Kidney (tissue), 14 donors: ENCODE data around the gene ALPG. TPM values are rescaled to one million over a fixed set of nuclear protein-coding genes. Genes with fewer than 3 reads are reported as not detected.

Experiments
- DNase-seq, 5 donors: peaks; one replicate each; pipeline ENCODE4 v3.0.0-alpha.2; 2013 to 2020
- FAIRE-seq: peaks from 2 replicates; lab custom pipeline; 2012; peaks lifted over from hg19 to GRCh38; lab: Jason Lieb, UNC
- H3K27ac ChIP-seq, 2 donors: one replicate each; pipeline ENCODE4 v1.7.0; 2013; ENCODE audit warnings: low read depth in 2 of 2, low read length in 2 of 2, inconsistent platforms in 1 of 2
- H3K27me3 ChIP-seq: one replicate; pipeline ENCODE4 v1.7.1; 2013; ENCODE audit warnings: low read length, inconsistent platforms; ENCODE audit not compliant: control insufficient read depth, insufficient read depth
- H3K36me3 ChIP-seq, 3 donors: one replicate each; pipeline versions ENCODE4 v1.7.0 to v1.7.1; 2013; ENCODE audit warnings: low read length in 3 of 3, control low read depth in 1 of 3, inconsistent platforms in 1 of 3; ENCODE audit not compliant: insufficient read depth in 3 of 3, control insufficient read depth in 2 of 3
- H3K4me1 ChIP-seq, 3 donors: one replicate each; pipeline versions ENCODE4 v1.7.0 to v1.7.1; 2013; ENCODE audit warnings: low read length in 3 of 3, inconsistent platforms in 1 of 3, low read depth in 1 of 3; ENCODE audit not compliant: control insufficient read depth in 2 of 3, insufficient read depth in 2 of 3
- H3K4me3 ChIP-seq, 3 donors: one replicate each; pipeline versions ENCODE4 v1.7.0 to v1.8.1; 2013; ENCODE audit warnings: low read length in 3 of 3, control low read depth in 1 of 3, inconsistent platforms in 1 of 3
- H3K9ac ChIP-seq, 3 donors: one replicate each; pipeline versions ENCODE4 v1.7.0 to v1.7.1; 2013; ENCODE audit warnings: low read length in 3 of 3, control low read depth in 1 of 3, inconsistent platforms in 1 of 3
- H3K9me3 ChIP-seq, 3 donors: one replicate each; pipeline versions ENCODE4 v1.7.0 to v1.7.1; 2013; ENCODE audit warnings: low read length in 3 of 3, control low read depth in 1 of 3, inconsistent platforms in 1 of 3; ENCODE audit not compliant: control insufficient read depth in 2 of 3, insufficient read depth in 1 of 3
- CTCF ChIP-seq: IDR thresholded peaks from 3 replicates; pipeline ENCODE4 v1.5.1; 2012; ENCODE audit warnings: mild to moderate bottlenecking, moderate library complexity, borderline replicate concordance; ENCODE audit not compliant: insufficient read depth; ENCODE audit errors: extremely low read depth
- intact Hi-C: fragments of 100-400 bp; cut with DNase I; formaldehyde crosslinking; loops from one replicate; pipeline ENCODE4 v1.11.1; 2022
- polyA plus RNA-seq: library from polyadenylated mRNA; stranded (reverse); fragments of 350-450 nt; fragmentation: Illumina TruSeq; extraction: RNeasy Lipid Tissue Mini Kit (QIAGEN cat#74804); gene quantifications from one replicate; pipeline ENCODE4 v1.2.3, GENCODE V29; 2014; ENCODE audit warnings: low read depth, low replicate concordance; ENCODE audit not compliant: insufficient read depth
- total RNA-seq: library from RNA; stranded (reverse); fragmentation: NEBNext Ultra II Directional; extraction: Animal tissue kit (Norgen Biotek cat#: 25700); gene quantifications from one replicate; pipeline ENCODE4 v1.2.1, GENCODE V29; 2021
- donor health status: control.
- donor health status: control.
- donor health status: control.
- donor health status: control.
- donor health status: control.
- donor health status: DM: yes; HTN: yes; CAD: no.
- donor health status: Normal renal cell carcinoma (clear cell type).

Gene ALPG
- total and polyA plus RNA-seq, 2 donors from 2014 or later, result not detected

GRCh38 chr2:232419245-232420072 lies 12.8 kb downstream of the ALPG start:
- no peaks in the 10 kb centered on the region for H3K36me3 ChIP-seq
- H3K4me1 ChIP-seq, result peaks cover 0 to 15% (median 0%) of the 10 kb centered on the region in 3 donors
- H3K4me3 ChIP-seq, result peak overlapping the region in 1 of 3 donors; percentile 21
- peaks cover 0 to 9% (median 0%) of the 10 kb centered on the region in 3 donors for H3K9me3 ChIP-seq
- intact Hi-C loops, result no loop called here
- no peak overlapping the region for H3K27ac ChIP-seq
- no peak for FAIRE-seq
- peak in 2 of 5 donors; percentile 33 to 46 for DNase-seq
- no peak for TF ChIP-seq CTCF
- peaks cover 23% of the 10 kb centered on the region for H3K27me3 ChIP-seq
- H3K9ac ChIP-seq, result no peak overlapping the region

- Histone ChIP-seq H3K4me1 (peaks cover 0 to 15% (median 0%) of the 10 kb centered on the region in 3 donors), H3K4me3 (no peak overlapping the region), H3K27ac (no peak overlapping the region), H3K27me3 (peaks cover 23% of the 10 kb centered on the region), H3K9ac (no peak overlapping the region), H3K9me3 (peaks cover 0 to 9% (median 0%) of the 10 kb centered on the region in 3 donors), H3K36me3 (no peaks in the 10 kb centered on the region)
- DNase-seq (peak in 1 of 5 donors; percentile 51), FAIRE-seq (no peak)
- TF ChIP-seq CTCF, result no peak
- intact Hi-C loops, result no loop called here
Measured at GRCh38 chr2:232420073-232420454, 13.4 kb downstream of the ALPG start.

- Histone ChIP-seq H3K27me3 (peaks cover 23% of the 10 kb centered on the region), H3K4me1 (peaks cover 0 to 15% (median 0%) of the 10 kb centered on the region in 3 donors), H3K9ac (no peak overlapping the region), H3K36me3 (no peaks in the 10 kb centered on the region), H3K27ac (no peak overlapping the region), H3K9me3 (peaks cover 0 to 9% (median 0%) of the 10 kb centered on the region in 3 donors), H3K4me3 (no peak overlapping the region)
- peak in 4 of 5 donors; percentile 58 to 74 (median 70) for DNase-seq
- TF ChIP-seq CTCF, result no peak
- no peak for FAIRE-seq
- intact Hi-C loops, result no loop called here
Measured at GRCh38 chr2:232420463-232421188, 14.0 kb downstream of the ALPG start.
